Stimulated activated effector memory CD8-positive, alpha-beta T cell treated with anti-CD3 and anti-CD28 coated beads, Interleukin-12 subunit alpha, Interleukin-12 subunit beta, amount 100 ng/mL, for 72 hours (primary cell): ENCODE data around the gene S100A14.

ENCODE experiments used
- ATAC-seq: fragments of 150-1000 bp; cut with Tn5 transposase; 2 replicates; pipeline ENCODE4 v1.10.0; 2021
- DNase-seq, 2 donors: peaks; one replicate each; pipeline ENCODE4 v3.0.0; 2021 to 2022; ENCODE audit warnings: low spot score in 2 of 2
- H3K27ac Mint-ChIP-seq: one replicate; pipeline ENCODE4 v1.8.0; 2022; ENCODE audit warnings: mild to moderate bottlenecking, mixed read lengths
- H3K36me3 Mint-ChIP-seq: one replicate; pipeline ENCODE4 v1.8.0; 2022; ENCODE audit warnings: mild to moderate bottlenecking, mixed read lengths
- H3K4me1 Mint-ChIP-seq: one replicate; pipeline ENCODE4 v1.8.0; 2022; ENCODE audit warnings: mixed read lengths
- H3K4me3 Mint-ChIP-seq: one replicate; pipeline ENCODE4 v1.8.0; 2022; ENCODE audit warnings: mild to moderate bottlenecking, mixed read lengths
- H3K9me3 Mint-ChIP-seq: one replicate; pipeline ENCODE4 v1.8.0; 2022; ENCODE audit warnings: mixed read lengths

S100A14 gene

GRCh38 chr1:153613406-153613805, 2.7 kb downstream of the S100A14 start:
- peaks cover 5% of the 10 kb centered on the region for H3K4me1 Mint-ChIP-seq
- H3K9me3 Mint-ChIP-seq, result no peaks in the 10 kb centered on the region
- H3K4me3 Mint-ChIP-seq, result no peak overlapping the region
- no peak overlapping the region for H3K27ac Mint-ChIP-seq
- no peak for DNase-seq
- ATAC-seq, result no peak
- no peaks in the 10 kb centered on the region for H3K36me3 Mint-ChIP-seq

GRCh38 chr1:153612755-153613331, 3.3 kb downstream of the S100A14 start, which contains the start of gene S100A16:
S100A16 (minus strand) TSS chr1:153613137; CDS start chr1:153608151, 4,986 bp downstream.
- H3K4me1 Mint-ChIP-seq, result peaks cover 5% of the 10 kb centered on the region
- DNase-seq (no peak), ATAC-seq (no peak)
- no peaks in the 10 kb centered on the region for H3K9me3 Mint-ChIP-seq
- no peaks in the 10 kb centered on the region for H3K36me3 Mint-ChIP-seq
- peak within 1 kb of the TSS; percentile 68 for H3K27ac Mint-ChIP-seq
- no peak within 1 kb of the TSS for H3K4me3 Mint-ChIP-seq

GRCh38 chr1:153612111-153612754, 3.9 kb downstream of the S100A14 start:
- DNase-seq, result no peak
- H3K27ac Mint-ChIP-seq, result peak overlapping the region; percentile 68
- no peak overlapping the region for H3K4me3 Mint-ChIP-seq
- no peaks in the 10 kb centered on the region for H3K36me3 Mint-ChIP-seq
- no peaks in the 10 kb centered on the region for H3K9me3 Mint-ChIP-seq
- ATAC-seq, result no peak
- peaks cover 5% of the 10 kb centered on the region for H3K4me1 Mint-ChIP-seq

- no peaks in the 10 kb centered on the region for H3K9me3 Mint-ChIP-seq
- no peak overlapping the region for H3K27ac Mint-ChIP-seq
- H3K4me3 Mint-ChIP-seq, result no peak overlapping the region
- ATAC-seq (no peak), DNase-seq (no peak)
- no peaks in the 10 kb centered on the region for H3K36me3 Mint-ChIP-seq
- H3K4me1 Mint-ChIP-seq, result peaks cover 5% of the 10 kb centered on the region
Measured at GRCh38 chr1:153611356-153611755, 4.8 kb downstream of the S100A14 start.

GRCh38 chr1:153610811-153611301, 5.3 kb downstream of the S100A14 start:
- peaks cover 5% of the 10 kb centered on the region for H3K4me1 Mint-ChIP-seq
- ATAC-seq, result no peak
- DNase-seq, result no peak
- H3K9me3 Mint-ChIP-seq, result no peaks in the 10 kb centered on the region
- H3K36me3 Mint-ChIP-seq, result no peaks in the 10 kb centered on the region
- H3K27ac Mint-ChIP-seq, result no peak overlapping the region
- H3K4me3 Mint-ChIP-seq, result no peak overlapping the region

GRCh38 chr1:153610334-153610733, 5.8 kb downstream of the S100A14 start:
- Mint-ChIP-seq H3K27ac (no peak overlapping the region), H3K9me3 (no peaks in the 10 kb centered on the region), H3K4me1 (peaks cover 5% of the 10 kb centered on the region), H3K4me3 (no peak overlapping the region), H3K36me3 (no peaks in the 10 kb centered on the region)
- ATAC-seq (peak; percentile 43), DNase-seq (no peak)

- Mint-ChIP-seq H3K9me3 (no peaks in the 10 kb centered on the region), H3K36me3 (no peaks in the 10 kb centered on the region), H3K4me1 (peaks cover 5% of the 10 kb centered on the region), H3K4me3 (no peak overlapping the region), H3K27ac (no peak overlapping the region)
- DNase-seq (no peak), ATAC-seq (no peak)
Measured at GRCh38 chr1:153609585-153609907, 6.6 kb downstream of the S100A14 start.

GRCh38 chr1:153608742-153609584, 7.2 kb downstream of the S100A14 start:
- ATAC-seq (peak; percentile 47), DNase-seq (no peak)
- Mint-ChIP-seq H3K9me3 (no peaks in the 10 kb centered on the region), H3K27ac (peak overlapping the region; percentile 48), H3K4me3 (no peak overlapping the region), H3K36me3 (no peaks in the 10 kb centered on the region), H3K4me1 (peaks cover 5% of the 10 kb centered on the region)

- no peak for ATAC-seq
- Mint-ChIP-seq H3K4me1 (peaks cover 5% of the 10 kb centered on the region), H3K4me3 (no peak overlapping the region), H3K36me3 (no peaks in the 10 kb centered on the region), H3K27ac (peak overlapping the region; percentile 48), H3K9me3 (no peaks in the 10 kb centered on the region)
- DNase-seq, result no peak
Measured at GRCh38 chr1:153608089-153608682, 7.9 kb downstream of the S100A14 start.

GRCh38 chr1:153607381-153607780, 8.7 kb downstream of the S100A14 start:
- H3K27ac Mint-ChIP-seq, result peak overlapping the region; percentile 16
- no peak overlapping the region for H3K4me3 Mint-ChIP-seq
- DNase-seq, result no peak
- peaks cover 5% of the 10 kb centered on the region for H3K4me1 Mint-ChIP-seq
- no peaks in the 10 kb centered on the region for H3K36me3 Mint-ChIP-seq
- ATAC-seq, result no peak
- H3K9me3 Mint-ChIP-seq, result no peaks in the 10 kb centered on the region

GRCh38 chr1:153606194-153606593, 9.9 kb downstream of the S100A14 start:
- Mint-ChIP-seq H3K27ac (no peak overlapping the region), H3K36me3 (no peaks in the 10 kb centered on the region), H3K9me3 (no peaks in the 10 kb centered on the region), H3K4me1 (peaks cover 5% of the 10 kb centered on the region), H3K4me3 (no peak overlapping the region)
- DNase-seq (no peak), ATAC-seq (no peak)

- no peak overlapping the region for H3K4me3 Mint-ChIP-seq
- no peak overlapping the region for H3K27ac Mint-ChIP-seq
- no peak for DNase-seq
- H3K36me3 Mint-ChIP-seq, result no peaks in the 10 kb centered on the region
- peaks cover 5% of the 10 kb centered on the region for H3K4me1 Mint-ChIP-seq
- ATAC-seq, result no peak
- H3K9me3 Mint-ChIP-seq, result no peaks in the 10 kb centered on the region
Measured at GRCh38 chr1:153602749-153603148, 13.4 kb downstream of the S100A14 start.

- ATAC-seq, result no peak
- H3K4me3 Mint-ChIP-seq, result no peak overlapping the region
- H3K27ac Mint-ChIP-seq, result no peak overlapping the region
- DNase-seq, result no peak
- H3K36me3 Mint-ChIP-seq, result no peaks in the 10 kb centered on the region
- H3K9me3 Mint-ChIP-seq, result no peaks in the 10 kb centered on the region
- H3K4me1 Mint-ChIP-seq, result peaks cover 15% of the 10 kb centered on the region
Measured at GRCh38 chr1:153599847-153600246, 16.3 kb downstream of the S100A14 start.

GRCh38 chr1:153598309-153599172, 17.6 kb downstream of the S100A14 start:
- H3K4me1 Mint-ChIP-seq, result peaks cover 15% of the 10 kb centered on the region
- H3K4me3 Mint-ChIP-seq, result no peak overlapping the region
- ATAC-seq (peak; percentile 75), DNase-seq (no peak)
- H3K36me3 Mint-ChIP-seq, result no peaks in the 10 kb centered on the region
- H3K27ac Mint-ChIP-seq, result no peak overlapping the region
- no peaks in the 10 kb centered on the region for H3K9me3 Mint-ChIP-seq

GRCh38 chr1:153597206-153597605, 18.9 kb downstream of the S100A14 start:
- H3K27ac Mint-ChIP-seq, result peak overlapping the region; percentile 63
- DNase-seq, result no peak
- no peaks in the 10 kb centered on the region for H3K9me3 Mint-ChIP-seq
- peak overlapping the region; percentile 29 for H3K4me3 Mint-ChIP-seq
- peak; percentile 98 for ATAC-seq
- H3K36me3 Mint-ChIP-seq, result no peaks in the 10 kb centered on the region
- peaks cover 15% of the 10 kb centered on the region for H3K4me1 Mint-ChIP-seq
